HG03565 (cell line): ENCODE measurements around the gene OSBPL2.

Experiments
- ATAC-seq: cut with Tn5 transposase; IDR thresholded peaks from one replicate; pipeline ENCODE4 v1.9.1; 2021; ENCODE audit warnings: mild to moderate bottlenecking, moderate library complexity; ENCODE audit not compliant: unreplicated experiment

The OSBPL2 gene

DNA sequence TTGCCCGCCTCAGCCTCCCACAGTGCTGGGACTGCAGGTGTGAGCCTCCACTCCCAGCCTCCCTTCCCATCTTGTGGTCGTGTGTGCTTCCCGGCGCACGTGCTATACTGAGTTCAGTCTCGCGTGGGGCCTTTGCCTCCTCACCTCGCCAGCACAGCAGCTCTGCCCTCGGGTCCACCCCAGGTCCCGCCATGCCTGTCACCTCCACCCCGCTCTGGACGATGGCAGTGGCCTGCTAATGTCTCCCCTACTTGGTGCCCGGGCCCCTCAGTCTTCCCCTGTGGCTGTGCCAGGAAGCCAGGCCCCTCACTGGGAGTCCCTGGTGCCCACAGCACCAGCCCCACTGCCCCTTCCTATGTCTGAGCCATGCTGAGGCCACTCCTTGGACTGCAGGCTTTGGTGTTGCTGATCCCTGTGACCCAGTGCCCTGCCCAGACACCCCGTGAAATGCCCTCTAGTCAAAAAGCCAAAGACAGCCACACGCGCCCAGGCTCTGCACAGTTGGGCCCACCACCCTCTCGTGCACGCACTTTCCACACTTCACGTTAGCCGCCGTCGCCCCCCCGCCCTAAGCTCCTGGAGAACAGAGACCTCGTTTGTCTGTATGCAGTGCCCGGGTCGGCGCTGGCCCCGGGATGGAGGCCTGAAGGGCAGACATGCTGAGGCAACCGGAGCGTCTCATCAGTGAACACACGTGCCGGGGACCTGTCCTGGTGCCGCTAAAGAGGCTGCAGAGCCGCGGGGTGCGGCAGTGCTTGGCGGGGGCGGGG lies 32.5 kb upstream of the OSBPL2 start:
- no peak for ATAC-seq

- no peak for ATAC-seq
Measured at GRCh38 chr20:62206388-62206775, 31.9 kb upstream of the OSBPL2 start.

- no peak for ATAC-seq
Measured at GRCh38 chr20:62208061-62208794, 30.1 kb upstream of the OSBPL2 start.

- no peak for ATAC-seq
Measured at GRCh38 chr20:62208795-62209755, 29.2 kb upstream of the OSBPL2 start.

- ATAC-seq = no peak
Measured at GRCh38 chr20:62209850-62210495, 28.3 kb upstream of the OSBPL2 start.

DNA sequence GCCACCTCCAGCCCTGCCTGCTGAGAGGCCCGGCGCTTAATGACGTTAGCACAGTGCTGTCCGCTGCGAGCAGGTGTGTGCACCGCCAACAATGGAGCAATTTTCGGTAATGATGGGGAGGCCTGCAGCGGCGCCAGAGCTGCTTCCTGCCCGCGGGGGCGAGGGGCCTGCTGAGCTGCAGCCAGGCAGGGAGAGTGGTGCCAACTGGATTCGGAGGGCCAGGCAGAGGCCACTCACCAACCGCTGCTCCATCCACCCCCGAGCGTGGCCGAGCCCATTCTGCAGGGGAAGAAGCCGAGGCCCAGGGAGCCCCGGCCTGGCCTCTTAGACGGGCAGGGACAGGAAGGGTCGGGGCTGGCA lies 27.8 kb upstream of the OSBPL2 start:
- no peak for ATAC-seq

GRCh38 chr20:62211216-62211615 lies 27.1 kb upstream of the OSBPL2 start:
- no peak for ATAC-seq

GRCh38 chr20:62211769-62212288 lies 26.5 kb upstream of the OSBPL2 start:
- no peak for ATAC-seq

DNA sequence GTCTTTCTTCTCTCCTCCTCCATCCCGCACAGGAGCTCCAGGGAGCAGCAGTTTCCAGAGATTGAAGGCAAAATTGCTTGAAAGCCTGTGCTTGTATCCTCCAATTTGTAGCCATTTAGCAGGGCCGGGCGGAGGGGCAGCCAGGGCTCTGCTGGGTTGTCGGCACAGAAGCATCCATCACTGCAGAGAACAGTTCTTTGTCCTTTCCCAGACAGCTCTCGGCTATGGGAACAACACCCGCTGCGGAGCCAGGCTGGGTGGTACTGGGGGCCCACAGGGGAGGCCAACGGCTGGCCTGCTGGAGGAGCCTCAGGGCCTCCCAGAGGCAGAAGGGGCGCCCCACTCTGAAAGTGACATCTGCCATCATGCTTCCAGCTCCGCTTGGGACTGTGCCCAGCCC lies 26.0 kb upstream of the OSBPL2 start:
- no peak for ATAC-seq

GRCh38 chr20:62214067-62214466 lies 24.3 kb upstream of the OSBPL2 start:
- ATAC-seq = no peak

- ATAC-seq = no peak
Measured at GRCh38 chr20:62215020-62215990, 23.0 kb upstream of the OSBPL2 start.

- ATAC-seq = no peak
Measured at GRCh38 chr20:62215991-62216635, 22.2 kb upstream of the OSBPL2 start.

- no peak for ATAC-seq
Measured at GRCh38 chr20:62216636-62217566, 21.4 kb upstream of the OSBPL2 start.

- ATAC-seq = no peak
Measured at GRCh38 chr20:62217913-62218773, 20.2 kb upstream of the OSBPL2 start.

GRCh38 chr20:62219101-62219991 lies 19.0 kb upstream of the OSBPL2 start:
- ATAC-seq = no peak
